ENCODE results near the gene SP5. TPM values are rescaled to one million over a fixed set of nuclear protein-coding genes. Genes with fewer than 3 reads are reported as not detected.

SP5 gene
- total and polyA plus RNA-seq, 9 of the 15 experiments (the other 6 are each of a cell fraction or from before 2014, with no cell fraction given), result 0.03 to 1.7 (median 0.16) TPM; not detected in 1

GRCh38 chr2:170742000-170742399 lies 26.9 kb downstream of the SP5 start (continued):
- no peak for TF ChIP-seq PBX2 (CRISPR knock-in tag; IDR thresholded peaks at IDR 0.05; ENCODE audit: low read depth)
- no peak for TF ChIP-seq PBX2 (tag; conservative IDR thresholded peaks at IDR 0.05; ENCODE audit: low read depth)
- TF ChIP-seq BRF2 (IDR thresholded peaks at IDR 0.05; ENCODE audit: borderline replicate concordance, insufficient read depth, insufficient read length), result no peak
- TF ChIP-seq HNRNPH1 (optimal IDR thresholded peaks at IDR 0.05; ENCODE audit: low read depth, low read length), result no peak
- TF ChIP-seq HBP1 (CRISPR knock-in tag; IDR thresholded peaks at IDR 0.05), result 0 out of 2 replicates have a peak, but pooled peaks have one; percentile 13
- TF ChIP-seq TRIM24 (IDR thresholded peaks at IDR 0.05), result peak in 1 of 2 experiments; percentile 58; a peak in 1 of 4 replicates
- no peak for TF ChIP-seq XRCC4 (IDR thresholded peaks at IDR 0.05; ENCODE audit: extremely low read depth, insufficient read depth, insufficient read length)
- TF ChIP-seq NFYB (IDR thresholded peaks at IDR 0.05; ENCODE audit: extremely low read depth, insufficient read length), result no peak
- TF ChIP-seq PTTG1 (tag; IDR thresholded peaks at IDR 0.05; ENCODE audit: low read depth), result no peak
- no peak for TF ChIP-seq ZNF277 (CRISPR knock-in tag; IDR thresholded peaks at IDR 0.05; ENCODE audit: borderline replicate concordance)
- TF ChIP-seq STAT5B (CRISPR knock-in tag; IDR thresholded peaks at IDR 0.05), result no peak
- no peak for TF ChIP-seq CEBPZ (IDR thresholded peaks at IDR 0.05; ENCODE audit: borderline replicate concordance, low read depth, low read length)
- no peak for TF ChIP-seq SIX5 (IDR thresholded peaks at IDR 0.05; ENCODE audit: borderline replicate concordance in 1 of 2, insufficient read depth in 1 of 2, low read depth in 1 of 2, low read length in 2 of 2)
- no peak for TF ChIP-seq ZNF12 (CRISPR knock-in tag; IDR thresholded peaks at IDR 0.05)
- no peak for TF ChIP-seq USF1 (CRISPR knock-in tag; IDR thresholded peaks at IDR 0.05)
- no peak for TF ChIP-seq ZNF354B (CRISPR knock-in tag; IDR thresholded peaks at IDR 0.05)
- TF ChIP-seq ZNF561 (CRISPR knock-in tag; conservative IDR thresholded peaks at IDR 0.05), result no peak
- no peak for TF ChIP-seq HDGF (IDR thresholded peaks at IDR 0.05)
